NT2/D1 (cell line): ENCODE results near the gene STAB1.

ENCODE experiments used
- YY1 ChIP-seq: IDR thresholded peaks from 2 replicates; pipeline ENCODE4 v1.6.1; 2011; ENCODE audit not compliant: insufficient read length, insufficient read depth
- ZNF274 ChIP-seq: IDR thresholded peaks from 2 replicates; pipeline ENCODE4 v1.6.1; 2011; ENCODE audit warnings: mild to moderate bottlenecking, low read depth, low read length

DNA sequence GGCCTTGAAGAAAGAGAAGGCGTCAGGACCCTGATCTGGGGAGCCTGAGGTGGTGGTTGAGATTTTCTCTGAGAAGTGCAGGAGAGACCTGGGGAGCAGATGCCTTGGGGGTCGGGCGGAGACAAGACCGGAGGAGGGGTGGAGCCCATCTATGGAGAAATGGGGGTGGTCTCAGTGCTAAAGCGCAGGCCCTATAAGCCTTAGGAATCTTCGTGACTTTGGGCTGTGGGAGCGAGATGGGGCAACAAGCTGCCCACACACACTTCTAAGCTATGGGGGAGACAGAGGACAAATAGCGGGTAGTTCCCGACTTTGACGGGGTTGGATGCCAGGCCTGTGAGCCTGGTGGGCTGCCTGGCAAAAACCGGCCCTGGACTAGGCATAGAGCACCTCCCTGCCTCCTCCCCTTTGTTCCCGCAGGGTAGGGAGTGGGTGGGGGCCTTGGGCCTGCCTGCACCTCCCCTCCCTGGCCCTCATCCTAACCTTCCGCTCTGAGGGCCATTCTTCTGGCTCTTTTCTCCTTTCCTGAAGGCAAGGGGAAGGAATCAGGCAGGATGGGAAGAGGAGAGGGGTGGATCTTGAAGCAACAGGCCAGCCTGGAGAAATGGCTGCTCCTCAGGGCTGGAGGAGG, 38.9 kb upstream of the STAB1 start:
- TF ChIP-seq ZNF274 (no peak), YY1 (no peak)
